Neural cell (in vitro differentiated cells): ENCODE measurements around the gene DHX16. TPM values are rescaled to one million over a fixed set of nuclear protein-coding genes. Genes with fewer than 3 reads are reported as not detected.

Experiments used
- H2AFZ ChIP-seq: fragments of 200-600, 300-800 bp; sonication (generic), shearing (Covaris generic); 2 replicates; pipeline ENCODE4 v1.6.0; 2014; ENCODE audit warnings: low read depth, mild to moderate bottlenecking, antibody characterized with exemption, low read length, moderate library complexity
- H3F3A ChIP-seq: fragments of 200-600 bp; shearing (Covaris generic); 2 replicates; pipeline ENCODE4 v1.6.1; 2016; ENCODE audit warnings: mild to moderate bottlenecking, moderate library complexity, mixed read lengths, antibody characterized with exemption, low read length; ENCODE audit not compliant: insufficient read depth, poor library complexity, severe bottlenecking
- H3K27ac ChIP-seq: fragments of 200-600, 300-800 bp; sonication (generic), shearing (Covaris generic); 2 replicates; pipeline ENCODE4 v1.5.1; 2014; ENCODE audit warnings: mild to moderate bottlenecking, low read length, moderate library complexity
- H3K27me3 ChIP-seq: fragments of 300-800, 200-600 bp; sonication (generic), shearing (Covaris generic); 2 replicates; pipeline ENCODE4 v1.6.0; 2014; ENCODE audit warnings: mild to moderate bottlenecking, low read depth, low read length, moderate library complexity; ENCODE audit not compliant: insufficient read depth
- H3K36me3 ChIP-seq: fragments of 300-800, 200-600 bp; sonication (generic), shearing (Covaris generic); 2 replicates; pipeline ENCODE4 v1.5.1; 2014; ENCODE audit warnings: mild to moderate bottlenecking, antibody characterized with exemption, low read length, moderate library complexity; ENCODE audit not compliant: insufficient read depth
- H3K4me2 ChIP-seq: fragments of 300-800, 200-600 bp; sonication (generic), shearing (Covaris generic); 2 replicates; pipeline ENCODE4 v1.6.0; 2014; ENCODE audit warnings: mild to moderate bottlenecking, low read length
- H3K4me3 ChIP-seq: fragments of 300-800, 200-600 bp; sonication (generic), shearing (Covaris generic); 2 replicates; pipeline ENCODE4 v1.5.1; 2014; ENCODE audit warnings: mild to moderate bottlenecking, low read length, moderate library complexity
- H3K79me2 ChIP-seq: fragments of 200-600 bp; shearing (Covaris generic); replicated peaks from 2 replicates; pipeline ENCODE4 v1.6.0; 2014; ENCODE audit warnings: mild to moderate bottlenecking, low read length, moderate library complexity; ENCODE audit not compliant: insufficient read depth
- H3K9ac ChIP-seq: fragments of 300-800, 200-600 bp; sonication (generic), shearing (Covaris generic); 2 replicates; pipeline ENCODE4 v1.6.1; 2016; ENCODE audit warnings: mild to moderate bottlenecking, low read length, mixed read lengths
- H3K9me2 ChIP-seq: fragments of 200-600 bp; shearing (Covaris generic); 2 replicates; pipeline ENCODE4 v1.6.1; 2016; ENCODE audit warnings: mild to moderate bottlenecking, low read length, mixed read lengths; ENCODE audit not compliant: insufficient read depth
- H3K9me3 ChIP-seq: fragments of 200-600, 300-800 bp; sonication (generic), shearing (Covaris generic); 2 replicates; pipeline ENCODE4 v1.6.1; 2016; ENCODE audit warnings: mild to moderate bottlenecking, mixed run types, low read length, moderate library complexity, mixed read lengths
- H4K20me1 ChIP-seq: fragments of 200-600 bp; shearing (Covaris generic); 2 replicates; pipeline ENCODE4 v1.6.1; 2016; ENCODE audit warnings: mild to moderate bottlenecking, mixed run types; ENCODE audit not compliant: insufficient read depth
- CTCF ChIP-seq: fragments of 450-650 bp; IDR thresholded peaks from 2 replicates; pipeline ENCODE4 v1.5.1; 2014; ENCODE audit warnings: antibody characterized with exemption, mild to moderate bottlenecking, moderate library complexity; ENCODE audit not compliant: poor library complexity, severe bottlenecking
- EP300 ChIP-seq: fragments of 450-650 bp; conservative IDR thresholded peaks from 2 replicates; pipeline ENCODE4 v1.6.1; 2014; ENCODE audit warnings: antibody characterized with exemption, mild to moderate bottlenecking, moderate library complexity; ENCODE audit not compliant: poor library complexity, severe bottlenecking
- EZH2 ChIP-seq: fragments of 200-600, 300-800 bp; shearing (Covaris generic), sonication (generic); IDR thresholded peaks from 2 replicates; pipeline ENCODE4 v1.6.1; 2014; ENCODE audit warnings: antibody characterized with exemption, low read length, borderline replicate concordance, mild to moderate bottlenecking; ENCODE audit not compliant: insufficient read depth, poor library complexity, severe bottlenecking
- MXI1 ChIP-seq: fragments of 450-650 bp; conservative IDR thresholded peaks from 2 replicates; pipeline ENCODE4 v1.6.1; 2014; ENCODE audit warnings: antibody characterized with exemption, mild to moderate bottlenecking; ENCODE audit not compliant: poor library complexity, severe bottlenecking
- POLR2AphosphoS5 ChIP-seq: IDR thresholded peaks from 2 replicates; pipeline ENCODE4 v1.6.1; 2012
- RAD21 ChIP-seq: fragments of 450-650 bp; conservative IDR thresholded peaks from 2 replicates; pipeline ENCODE4 v1.6.1; 2014; ENCODE audit warnings: antibody characterized with exemption, mild to moderate bottlenecking, moderate library complexity
- REST ChIP-seq: IDR thresholded peaks from 2 replicates; pipeline ENCODE4 v1.6.1; 2012; ENCODE audit warnings: borderline replicate concordance
- SMC3 ChIP-seq: fragments of 450-650 bp; conservative IDR thresholded peaks from 2 replicates; pipeline ENCODE4 v1.6.1; 2014; ENCODE audit warnings: antibody characterized with exemption, mild to moderate bottlenecking, moderate library complexity; ENCODE audit not compliant: poor library complexity
- TAF1 ChIP-seq: IDR thresholded peaks from 2 replicates; pipeline ENCODE4 v1.6.1; 2012; ENCODE audit warnings: low read depth
- polyA plus RNA-seq: library from polyadenylated mRNA; depleted of rRNA; stranded (reverse); fragments of >200 nt; gene quantifications from 2 replicates; pipeline ENCODE4 v1.2.3, GENCODE V29; 2014

DHX16 gene
- polyA plus RNA-seq, 1 donor from 2014 or later: 29.1 TPM

GRCh38 chr6:30717129-30717844, 44.5 kb upstream of the DHX16 start, which contains the start of gene MDC1:
TSS of gene MDC1 (minus strand) at chr6:30717281. CDS start at chr6:30715175, 2,106 bp downstream.
- peaks cover 7% of the 10 kb centered on the region for H4K20me1 ChIP-seq
- H3K36me3 ChIP-seq: no peaks in the 10 kb centered on the region
- H3K4me3 ChIP-seq: peak within 1 kb of the TSS; percentile 76
- no peaks in the 10 kb centered on the region for H3K9me2 ChIP-seq
- peak within 1 kb of the TSS; percentile 88 for H3K27ac ChIP-seq
- peaks cover 5% of the 10 kb centered on the region for H3F3A ChIP-seq
- peaks cover 44% of the 10 kb centered on the region for H3K79me2 ChIP-seq
- peak within 1 kb of the TSS; percentile 70 for H3K9ac ChIP-seq
- no peaks in the 10 kb centered on the region for H3K9me3 ChIP-seq
- TF ChIP-seq TAF1 (peak; percentile 73), SMC3 (peak; percentile 38), EZH2 (no peak), REST (peak; percentile 26), CTCF (peak; percentile 66), EP300 (peak; percentile 80), POLR2AphosphoS5 (peak; percentile 94), RAD21 (peak; percentile 43), MXI1 (peak; percentile 90)
- H3K4me2 ChIP-seq: peak within 1 kb of the TSS; percentile 91
- H3K27me3 ChIP-seq: no peaks in the 10 kb centered on the region
- H2AFZ ChIP-seq: peak within 1 kb of the TSS; percentile 92

- Histone ChIP-seq H3K9me3 (no peaks in the 10 kb centered on the region), H3K9me2 (no peaks in the 10 kb centered on the region), H3K27ac (peak overlapping the region; percentile 88), H3F3A (peaks cover 5% of the 10 kb centered on the region), H3K4me2 (peak overlapping the region; percentile 91), H2AFZ (peak overlapping the region; percentile 92), H3K27me3 (no peaks in the 10 kb centered on the region), H4K20me1 (peaks cover 4% of the 10 kb centered on the region), H3K36me3 (no peaks in the 10 kb centered on the region), H3K9ac (peak overlapping the region; percentile 70), H3K79me2 (peaks cover 39% of the 10 kb centered on the region), H3K4me3 (peak overlapping the region; percentile 76)
- no peak for TF ChIP-seq EZH2
- TF ChIP-seq REST: peak; percentile 33
Observed at GRCh38 chr6:30716879-30717128, 44.0 kb upstream of the DHX16 start.
